IPS-18c (cell line): ENCODE results near the gene TBCD.

Source experiments
- H3K4me3 ChIP-seq: 2 replicates; pipeline ENCODE4 v1.7.0; 2013; ENCODE audit warnings: low read depth, mild to moderate bottlenecking, low read length, moderate library complexity; ENCODE audit not compliant: insufficient read depth
- H3K9me3 ChIP-seq: one replicate; pipeline ENCODE4 v1.6.1; 2013; ENCODE audit warnings: mild to moderate bottlenecking, low read length, moderate library complexity; ENCODE audit not compliant: control insufficient read depth, insufficient read depth

Gene TBCD

GRCh38 chr17:82935966-82936767 lies 184.3 kb downstream of the TBCD start:
- no peak overlapping the region for H3K4me3 ChIP-seq
- H3K9me3 ChIP-seq: peaks cover 3% of the 10 kb centered on the region

GRCh38 chr17:82936768-82937171 lies 184.9 kb downstream of the TBCD start:
- Histone ChIP-seq H3K4me3 (no peak overlapping the region), H3K9me3 (peaks cover 5% of the 10 kb centered on the region)

- peaks cover 5% of the 10 kb centered on the region for H3K9me3 ChIP-seq
- no peak overlapping the region for H3K4me3 ChIP-seq
Observed at GRCh38 chr17:82937411-82938371, 185.8 kb downstream of the TBCD start.

GRCh38 chr17:82938486-82938872 lies 186.6 kb downstream of the TBCD start:
- H3K9me3 ChIP-seq: peaks cover 5% of the 10 kb centered on the region
- H3K4me3 ChIP-seq: no peak overlapping the region

- peaks cover 5% of the 10 kb centered on the region for H3K9me3 ChIP-seq
- H3K4me3 ChIP-seq: no peak overlapping the region
Observed at GRCh38 chr17:82938873-82939620, 187.2 kb downstream of the TBCD start.

GRCh38 chr17:82939621-82940135 lies 187.8 kb downstream of the TBCD start:
- Histone ChIP-seq H3K9me3 (peaks cover 5% of the 10 kb centered on the region), H3K4me3 (no peak overlapping the region)

GRCh38 chr17:82940226-82941020 lies 188.6 kb downstream of the TBCD start:
- H3K9me3 ChIP-seq: peaks cover 5% of the 10 kb centered on the region
- no peak overlapping the region for H3K4me3 ChIP-seq

- peaks cover 5% of the 10 kb centered on the region for H3K9me3 ChIP-seq
- no peak overlapping the region for H3K4me3 ChIP-seq
Observed at GRCh38 chr17:82941021-82942001, 189.4 kb downstream of the TBCD start.

GRCh38 chr17:82942166-82943130 lies 190.6 kb downstream of the TBCD start:
- H3K9me3 ChIP-seq: peaks cover 8% of the 10 kb centered on the region

GRCh38 chr17:82943339-82943738 lies 191.5 kb downstream of the TBCD start:
- H3K4me3 ChIP-seq: peak overlapping the region; percentile 3; the same call in 1 of the 2 replicates
- peaks cover 14% of the 10 kb centered on the region for H3K9me3 ChIP-seq

More at GRCh38 chr17:82942166-82943130, 190.6 kb downstream of the TBCD start:
- no peak overlapping the region for H3K4me3 ChIP-seq

- H3K4me3 ChIP-seq: peak overlapping the region; percentile 3; the same call in 1 of the 2 replicates
- peaks cover 14% of the 10 kb centered on the region for H3K9me3 ChIP-seq
Observed at GRCh38 chr17:82943751-82944150, 191.9 kb downstream of the TBCD start.

GRCh38 chr17:82944990-82945389 lies 193.1 kb downstream of the TBCD start:
- H3K4me3 ChIP-seq: no peak overlapping the region; the same call in 1 of the 2 replicates
- H3K9me3 ChIP-seq: peaks cover 20% of the 10 kb centered on the region

GRCh38 chr17:82946081-82946480 lies 194.2 kb downstream of the TBCD start:
- Histone ChIP-seq H3K9me3 (peaks cover 18% of the 10 kb centered on the region), H3K4me3 (no peak overlapping the region)
